ENCODE data around the gene AUNIP. TPM values are rescaled to one million over a fixed set of nuclear protein-coding genes. Genes with fewer than 3 reads are reported as not detected.

The AUNIP gene
- total RNA-seq, 1 donor from 2014 or later: not detected

DNA sequence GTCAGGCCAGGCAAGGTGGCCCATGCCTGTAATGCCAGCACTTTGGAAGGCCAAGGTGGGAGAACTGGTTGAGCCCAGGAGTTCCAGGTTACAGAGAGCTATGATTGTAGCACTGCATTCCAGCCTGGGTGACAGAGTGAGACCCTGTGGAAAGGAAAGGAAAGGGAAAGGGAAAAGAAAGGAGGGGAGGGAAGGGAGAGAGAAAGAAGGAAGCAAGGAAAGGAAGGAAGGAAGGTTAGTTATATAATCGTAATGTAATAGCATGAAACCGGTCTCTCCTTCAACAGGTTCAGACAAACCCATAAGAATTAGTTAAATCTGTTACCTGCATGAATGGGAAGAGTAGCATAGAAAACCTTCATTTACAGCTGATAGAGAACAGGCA lies 17.4 kb upstream of the AUNIP start:
- Histone ChIP-seq H3K36me3 (no peaks in the 10 kb centered on the region), H3K27ac (peak overlapping the region in 1 of 2 donors; percentile 71), H3K4me3 (no peak overlapping the region), H3K4me1 (peaks cover 7 to 16% of the 10 kb centered on the region in 2 donors), H3K27me3 (no peaks in the 10 kb centered on the region), H3K9me3 (no peaks in the 10 kb centered on the region)
- DNase-seq (ENCODE audit: low spot score in 2 of 2): no peak
- no peak for TF ChIP-seq CTCF (IDR thresholded peaks at IDR 0.05)
- intact Hi-C loops (cut with DNase I): no loop called here

GRCh38 chr1:25875856-25876692 lies 16.8 kb upstream of the AUNIP start:
- H3K36me3 ChIP-seq: no peaks in the 10 kb centered on the region
- peak overlapping the region; percentile 71 to 79 for H3K27ac ChIP-seq
- H3K9me3 ChIP-seq: no peaks in the 10 kb centered on the region
- H3K4me1 ChIP-seq: peaks cover 7 to 16% of the 10 kb centered on the region in 2 donors
- no peaks in the 10 kb centered on the region for H3K27me3 ChIP-seq
- intact Hi-C loops (cut with DNase I): no loop called here
- peak overlapping the region; percentile 72 to 80 for H3K4me3 ChIP-seq
- no peak for TF ChIP-seq CTCF (IDR thresholded peaks at IDR 0.05)
- peak in 1 of 2 donors; percentile 73 for DNase-seq (ENCODE audit: low spot score in 2 of 2)

- Histone ChIP-seq H3K4me1 (peaks cover 7 to 16% of the 10 kb centered on the region in 2 donors), H3K36me3 (no peaks in the 10 kb centered on the region), H3K4me3 (peak within 1 kb of the TSS; percentile 72 to 80), H3K27ac (peak within 1 kb of the TSS; percentile 71 to 79), H3K9me3 (no peaks in the 10 kb centered on the region), H3K27me3 (no peaks in the 10 kb centered on the region)
- no peak for TF ChIP-seq CTCF (IDR thresholded peaks at IDR 0.05)
- intact Hi-C loops (cut with DNase I): no loop called here
- DNase-seq (ENCODE audit: low spot score in 2 of 2): peak; percentile 33 to 85
These were observed 16.0 kb upstream of the AUNIP start, which contains the start of gene PAQR7 for GRCh38 chr1:25875154-25875855. Gene PAQR7 (minus strand): TSS chr1:25875708. CDS start chr1:25863839, 11,869 bp downstream.

GRCh38 chr1:25874635-25875153 lies 15.4 kb upstream of the AUNIP start:
- TF ChIP-seq CTCF (IDR thresholded peaks at IDR 0.05): no peak
- no peak for DNase-seq (ENCODE audit: low spot score in 2 of 2)
- Histone ChIP-seq H3K4me1 (peaks cover 7 to 16% of the 10 kb centered on the region in 2 donors), H3K36me3 (no peaks in the 10 kb centered on the region), H3K27me3 (no peaks in the 10 kb centered on the region), H3K9me3 (no peaks in the 10 kb centered on the region), H3K4me3 (peak overlapping the region; percentile 72 to 80), H3K27ac (peak overlapping the region; percentile 71 to 79)
- intact Hi-C loops (cut with DNase I): no loop called here

- DNase-seq (ENCODE audit: low spot score in 2 of 2): no peak
- H3K4me1 ChIP-seq: peaks cover 7 to 16% of the 10 kb centered on the region in 2 donors
These were observed 15.0 kb upstream of the AUNIP start for GRCh38 chr1:25874209-25874608.

More at GRCh38 chr1:25874209-25874608, 15.0 kb upstream of the AUNIP start:
- no peak for TF ChIP-seq CTCF (IDR thresholded peaks at IDR 0.05)
- Histone ChIP-seq H3K36me3 (no peaks in the 10 kb centered on the region), H3K27ac (peak overlapping the region; percentile 71 to 79), H3K9me3 (no peaks in the 10 kb centered on the region), H3K4me3 (peak overlapping the region; percentile 72 to 80), H3K27me3 (no peaks in the 10 kb centered on the region)
- intact Hi-C loops (cut with DNase I): no loop called here
